HepG2 (cell line): ENCODE results near the gene UCK2. TPM values are rescaled to one million over a fixed set of nuclear protein-coding genes. Genes with fewer than 3 reads are reported as not detected.

Source experiments
- ASH2L ChIP-seq: fragments of 300-600, 200-600 bp; sonication (generic); IDR thresholded peaks from 2 replicates; pipeline ENCODE4 v1.7.0; 2017; ENCODE audit warnings: low read depth, mild to moderate bottlenecking, moderate library complexity, mixed read lengths, low read length; ENCODE audit not compliant: insufficient read length
- BORCS8-MEF2B ChIP-seq: sonication (generic); formaldehyde crosslinking; IDR thresholded peaks from 2 replicates; pipeline ENCODE4 v1.8.0; 2022; ENCODE audit warnings: mild to moderate bottlenecking, missing genetic modification reagents
- BRD4 ChIP-seq: sonication (generic); formaldehyde crosslinking; IDR thresholded peaks from 2 replicates; pipeline ENCODE4 v1.4.0; 2020; ENCODE audit warnings: missing genetic modification reagents
- CREM ChIP-seq, 2 experiments: sonication (generic) in 1 of 2; formaldehyde crosslinking in 1 of 2; IDR thresholded peaks; 2 replicates each; pipeline versions ENCODE4 v1.4.0 to v1.6.1; 2016 to 2020; ENCODE audit warnings: antibody characterized with exemption in 1 of 2, mild to moderate bottlenecking in 1 of 2, missing genetic modification reagents in 1 of 2
- EHMT2 ChIP-seq: fragments of 200-600 bp; sonication (generic); IDR thresholded peaks from 2 replicates; pipeline ENCODE4 v1.7.0; 2017; ENCODE audit warnings: antibody characterized with exemption, low read depth, low read length, borderline replicate concordance
- ELF3 ChIP-seq: IDR thresholded peaks from 2 replicates; pipeline ENCODE4 v1.6.1; 2016; ENCODE audit warnings: missing genetic modification reagents, missing compliant biosample characterization
- HOXA5 ChIP-seq: sonication (generic); formaldehyde crosslinking; IDR thresholded peaks from 2 replicates; pipeline ENCODE4 v1.4.0; 2020; ENCODE audit warnings: missing genetic modification reagents
- HOXD1 ChIP-seq: sonication (generic); formaldehyde crosslinking; IDR thresholded peaks from 2 replicates; pipeline ENCODE4 v1.5.0; 2020; ENCODE audit warnings: missing genetic modification reagents
- MIER2 ChIP-seq: IDR thresholded peaks from 2 replicates; pipeline ENCODE4 v1.6.1; 2016; ENCODE audit warnings: missing biosample characterization, missing genetic modification reagents
- PHF21A ChIP-seq: sonication (generic); formaldehyde crosslinking; IDR thresholded peaks from 2 replicates; pipeline ENCODE4 v1.5.0; 2020; ENCODE audit warnings: mild to moderate bottlenecking, missing genetic modification reagents
- RBAK ChIP-seq: sonication (generic); formaldehyde crosslinking; IDR thresholded peaks from 2 replicates; pipeline ENCODE4 v1.5.1; 2020; ENCODE audit warnings: mild to moderate bottlenecking, missing genetic modification reagents
- RFXANK ChIP-seq: IDR thresholded peaks from 2 replicates; pipeline ENCODE4 v1.6.1; 2016
- SOX5 ChIP-seq: IDR thresholded peaks from 2 replicates; pipeline ENCODE4 v1.6.1; 2016; ENCODE audit warnings: borderline replicate concordance
- TAF15 ChIP-seq: fragments of 200-400 bp; formaldehyde crosslinking; IDR thresholded peaks from one replicate; pipeline ENCODE4 v1.6.1; 2018; ENCODE audit warnings: mild to moderate bottlenecking, low read depth, low read length; ENCODE audit not compliant: poor library complexity, severe bottlenecking
- ZNF224 ChIP-seq: sonication (generic); formaldehyde crosslinking; IDR thresholded peaks from 2 replicates; pipeline ENCODE4 v1.5.0; 2020; ENCODE audit warnings: mild to moderate bottlenecking, missing genetic modification reagents
- ZNF329 ChIP-seq: sonication (generic); formaldehyde crosslinking; IDR thresholded peaks from 2 replicates; pipeline ENCODE4 v1.9.0; 2021; ENCODE audit warnings: low read depth, mild to moderate bottlenecking, missing genetic modification reagents
- ZNF550 ChIP-seq: sonication (generic); formaldehyde crosslinking; IDR thresholded peaks from 2 replicates; pipeline ENCODE4 v1.4.0; 2020; ENCODE audit warnings: mild to moderate bottlenecking, missing genetic modification reagents, borderline replicate concordance
- ZNF7 ChIP-seq: IDR thresholded peaks from 2 replicates; pipeline ENCODE4 v1.6.1; 2016; ENCODE audit warnings: missing biosample characterization, missing genetic modification reagents
- ZNF720 ChIP-seq: sonication (generic); formaldehyde crosslinking; IDR thresholded peaks from 2 replicates; pipeline ENCODE4 v1.4.0; 2020; ENCODE audit warnings: missing genetic modification reagents
- ZNF746 ChIP-seq: sonication (generic); formaldehyde crosslinking; IDR thresholded peaks from 2 replicates; pipeline ENCODE4 v1.8.0; 2022; ENCODE audit warnings: mild to moderate bottlenecking, missing genetic modification reagents
- ZNF747 ChIP-seq: sonication (generic); formaldehyde crosslinking; IDR thresholded peaks from 2 replicates; pipeline ENCODE4 v1.8.1; 2023; ENCODE audit warnings: missing genetic modification reagents, mild to moderate bottlenecking, borderline replicate concordance
- ZNF773 ChIP-seq: sonication (generic); formaldehyde crosslinking; IDR thresholded peaks from 2 replicates; pipeline ENCODE4 v1.4.0; 2020; ENCODE audit warnings: missing genetic modification reagents, borderline replicate concordance
- polyA plus RNA-seq, 8 experiments: library from polyadenylated mRNA; depleted of rRNA in 3 of 8; stranded (reverse) in 7 of 8; unstranded in 1 of 8; fragments of >200 nt; fragmentation: Illumina TruSeq in 4 of 8; extraction: Trizol in 4 of 8; gene quantifications; 2 replicates each; pipeline versions ENCODE4 v1.2.1 to v1.2.3, GENCODE V29; 2011 to 2016; ENCODE audit warnings: low read depth in 4 of 8, missing spikeins in 1 of 8, mixed read lengths in 1 of 8; ENCODE audit not compliant: insufficient read depth in 1 of 8
- total RNA-seq, 5 experiments: library from RNA; depleted of rRNA; stranded (reverse); fragments of >200 nt; fragmentation: Illumina TruSeq; extraction: Trizol; gene quantifications; 2 replicates each; pipeline ENCODE4 v1.2.3, GENCODE V29; 2016; ENCODE audit warnings: low read depth in 1 of 5
- TF ChIP-seq, protein P1 (sequence below): sonication (generic); formaldehyde crosslinking; IDR thresholded peaks from 2 replicates; pipeline ENCODE4 v1.8.1; 2023; ENCODE audit warnings: mild to moderate bottlenecking, missing genetic modification reagents
- TF ChIP-seq, protein P2 (sequence below): sonication (generic); formaldehyde crosslinking; IDR thresholded peaks from 2 replicates; pipeline ENCODE4 v1.4.0; 2020; ENCODE audit warnings: missing genetic modification reagents
- TF ChIP-seq, protein P3 (sequence below): IDR thresholded peaks from 2 replicates; pipeline ENCODE4 v1.6.1; 2012; ENCODE audit warnings: low read length, improper control_type of control experiment

UCK2 gene
- total and polyA plus RNA-seq, 2 of the 13 experiments (the other 11 are each of a cell fraction or from before 2014, with no cell fraction given), result 64.3 to 78.0 TPM

DNA sequence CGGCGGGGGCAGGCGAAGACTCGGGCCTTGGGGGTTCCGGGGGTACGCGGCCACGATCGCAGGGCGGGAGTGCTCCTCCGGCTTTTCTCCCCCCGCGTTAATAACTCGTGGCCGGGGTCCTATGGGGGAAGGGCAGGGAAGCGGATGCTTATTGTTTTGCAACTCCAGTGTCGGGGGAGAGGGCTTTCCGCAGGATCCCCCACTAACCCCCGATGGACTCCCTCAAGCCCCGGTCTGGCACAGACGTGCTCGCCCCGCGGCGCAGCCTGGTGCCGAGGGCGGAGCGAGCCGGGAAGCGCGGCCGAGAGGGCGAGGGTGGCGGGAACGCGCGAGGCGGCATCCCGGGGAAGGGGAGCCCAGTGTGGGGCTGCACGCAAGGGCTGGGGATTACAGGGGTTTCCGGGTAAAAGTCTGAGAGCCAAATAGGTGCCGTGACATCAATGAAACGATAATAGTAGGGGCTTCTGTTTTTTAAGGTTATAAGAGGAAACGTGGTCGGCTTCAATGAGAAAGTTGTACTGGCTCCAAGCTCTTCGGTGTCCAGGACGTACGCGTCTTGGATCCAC is 772 bp downstream of the UCK2 start (continued):
- TF ChIP-seq PHF21A, result no peak
- no peak for TF ChIP-seq BORCS8-MEF2B (CRISPR knock-in tag)
- no peak for TF ChIP-seq ZNF224 (CRISPR knock-in tag)
- no peak for TF ChIP-seq RFXANK (CRISPR knock-in tag)
- TF ChIP-seq ZNF746 (CRISPR knock-in tag), result peak; percentile 29; the same call in 1 of the 2 replicates
- TF ChIP-seq HOXA5, result no peak
- TF ChIP-seq ZNF329 (CRISPR knock-in tag), result no peak; the same call in 1 of the 2 replicates
- TF ChIP-seq, protein P1, sequence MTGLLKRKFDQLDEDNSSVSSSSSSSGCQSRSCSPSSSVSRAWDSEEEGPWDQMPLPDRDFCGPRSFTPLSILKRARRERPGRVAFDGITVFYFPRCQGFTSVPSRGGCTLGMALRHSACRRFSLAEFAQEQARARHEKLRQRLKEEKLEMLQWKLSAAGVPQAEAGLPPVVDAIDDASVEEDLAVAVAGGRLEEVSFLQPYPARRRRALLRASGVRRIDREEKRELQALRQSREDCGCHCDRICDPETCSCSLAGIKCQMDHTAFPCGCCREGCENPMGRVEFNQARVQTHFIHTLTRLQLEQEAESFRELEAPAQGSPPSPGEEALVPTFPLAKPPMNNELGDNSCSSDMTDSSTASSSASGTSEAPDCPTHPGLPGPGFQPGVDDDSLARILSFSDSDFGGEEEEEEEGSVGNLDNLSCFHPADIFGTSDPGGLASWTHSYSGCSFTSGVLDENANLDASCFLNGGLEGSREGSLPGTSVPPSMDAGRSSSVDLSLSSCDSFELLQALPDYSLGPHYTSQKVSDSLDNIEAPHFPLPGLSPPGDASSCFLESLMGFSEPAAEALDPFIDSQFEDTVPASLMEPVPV (CRISPR knock-in tag), result no peak
- no peak for TF ChIP-seq TAF15
- TF ChIP-seq ASH2L, result peak; percentile 47
- TF ChIP-seq BRD4 (CRISPR knock-in tag), result 0 out of 2 replicates have a peak, but pooled peaks have one; percentile 35
- no peak for TF ChIP-seq CREM (IDR thresholded peaks at IDR 0.05)
- TF ChIP-seq CREM (CRISPR knock-in tag; IDR thresholded peaks at IDR 0.05), result no peak
- no peak for TF ChIP-seq ZNF747 (CRISPR knock-in tag)
- TF ChIP-seq, protein P2, sequence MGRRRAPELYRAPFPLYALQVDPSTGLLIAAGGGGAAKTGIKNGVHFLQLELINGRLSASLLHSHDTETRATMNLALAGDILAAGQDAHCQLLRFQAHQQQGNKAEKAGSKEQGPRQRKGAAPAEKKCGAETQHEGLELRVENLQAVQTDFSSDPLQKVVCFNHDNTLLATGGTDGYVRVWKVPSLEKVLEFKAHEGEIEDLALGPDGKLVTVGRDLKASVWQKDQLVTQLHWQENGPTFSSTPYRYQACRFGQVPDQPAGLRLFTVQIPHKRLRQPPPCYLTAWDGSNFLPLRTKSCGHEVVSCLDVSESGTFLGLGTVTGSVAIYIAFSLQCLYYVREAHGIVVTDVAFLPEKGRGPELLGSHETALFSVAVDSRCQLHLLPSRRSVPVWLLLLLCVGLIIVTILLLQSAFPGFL, result no peak
- TF ChIP-seq ZNF550 (CRISPR knock-in tag), result no peak
- no peak for TF ChIP-seq MIER2 (CRISPR knock-in tag)
- TF ChIP-seq, protein P3, sequence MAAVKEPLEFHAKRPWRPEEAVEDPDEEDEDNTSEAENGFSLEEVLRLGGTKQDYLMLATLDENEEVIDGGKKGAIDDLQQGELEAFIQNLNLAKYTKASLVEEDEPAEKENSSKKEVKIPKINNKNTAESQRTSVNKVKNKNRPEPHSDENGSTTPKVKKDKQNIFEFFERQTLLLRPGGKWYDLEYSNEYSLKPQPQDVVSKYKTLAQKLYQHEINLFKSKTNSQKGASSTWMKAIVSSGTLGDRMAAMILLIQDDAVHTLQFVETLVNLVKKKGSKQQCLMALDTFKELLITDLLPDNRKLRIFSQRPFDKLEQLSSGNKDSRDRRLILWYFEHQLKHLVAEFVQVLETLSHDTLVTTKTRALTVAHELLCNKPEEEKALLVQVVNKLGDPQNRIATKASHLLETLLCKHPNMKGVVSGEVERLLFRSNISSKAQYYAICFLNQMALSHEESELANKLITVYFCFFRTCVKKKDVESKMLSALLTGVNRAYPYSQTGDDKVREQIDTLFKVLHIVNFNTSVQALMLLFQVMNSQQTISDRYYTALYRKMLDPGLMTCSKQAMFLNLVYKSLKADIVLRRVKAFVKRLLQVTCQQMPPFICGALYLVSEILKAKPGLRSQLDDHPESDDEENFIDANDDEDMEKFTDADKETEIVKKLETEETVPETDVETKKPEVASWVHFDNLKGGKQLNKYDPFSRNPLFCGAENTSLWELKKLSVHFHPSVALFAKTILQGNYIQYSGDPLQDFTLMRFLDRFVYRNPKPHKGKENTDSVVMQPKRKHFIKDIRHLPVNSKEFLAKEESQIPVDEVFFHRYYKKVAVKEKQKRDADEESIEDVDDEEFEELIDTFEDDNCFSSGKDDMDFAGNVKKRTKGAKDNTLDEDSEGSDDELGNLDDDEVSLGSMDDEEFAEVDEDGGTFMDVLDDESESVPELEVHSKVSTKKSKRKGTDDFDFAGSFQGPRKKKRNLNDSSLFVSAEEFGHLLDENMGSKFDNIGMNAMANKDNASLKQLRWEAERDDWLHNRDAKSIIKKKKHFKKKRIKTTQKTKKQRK, result no peak
- TF ChIP-seq HOXD1 (CRISPR knock-in tag), result no peak
- TF ChIP-seq RBAK (CRISPR knock-in tag), result no peak
- no peak for TF ChIP-seq ZNF720 (CRISPR knock-in tag)
- TF ChIP-seq SOX5 (CRISPR knock-in tag), result no peak
- TF ChIP-seq ZNF773 (CRISPR knock-in tag), result no peak
- no peak for TF ChIP-seq ELF3
- TF ChIP-seq EHMT2, result no peak
- TF ChIP-seq ZNF7, result no peak
